Dermis microvascular lymphatic vessel endothelial cell (primary cell): Measurements from ENCODE around the gene ZBTB22. TPM values are rescaled to one million over a fixed set of nuclear protein-coding genes. Genes with fewer than 3 reads are reported as not detected.
"Not testable (repeated sequence)": the region's sequence is repeated elsewhere in the genome, so short reads cannot be mapped to it uniquely, and the experiment has no call there.

Experiments
- DNase-seq, 2 donors: peaks; one replicate each; pipeline versions ENCODE4 v3.0.0 to v3.0.0-alpha.2; 2010; ENCODE audit warnings: low read depth in 2 of 2
- total RNA-seq: library from RNA; depleted of rRNA; stranded (reverse); fragments of >200 nt; gene quantifications from 2 replicates; pipeline ENCODE4 v1.2.1, GENCODE V29; 2014

ZBTB22 gene
- total RNA-seq, 1 donor from 2014 or later: 10.9 TPM

- peak; percentile 87 to 94 for DNase-seq
These were observed 18.2 kb downstream of the ZBTB22 start for GRCh38 chr6:33299237-33299944.

- DNase-seq: peak in 1 of 2 donors; percentile 70
These were observed 18.7 kb downstream of the ZBTB22 start, which contains the start of gene RGL2 for GRCh38 chr6:33298773-33299236. TSS of gene RGL2 (minus strand) at chr6:33298942. CDS start at chr6:33298610, 332 bp downstream.

- DNase-seq: peak in 1 of 2 donors; percentile 63
These were observed 19.4 kb downstream of the ZBTB22 start for GRCh38 chr6:33297956-33298772.

GRCh38 chr6:33297406-33297955, 20.1 kb downstream of the ZBTB22 start:
- DNase-seq: no peak

GRCh38 chr6:33296797-33297405, 20.6 kb downstream of the ZBTB22 start:
- DNase-seq: no peak

- DNase-seq: no peak
These were observed 21.7 kb downstream of the ZBTB22 start for GRCh38 chr6:33295621-33296369.

- no peak for DNase-seq
These were observed 23.3 kb downstream of the ZBTB22 start for GRCh38 chr6:33294086-33294823.

GRCh38 chr6:33292996-33293682, 24.4 kb downstream of the ZBTB22 start:
- DNase-seq: no peak

- no peak for DNase-seq
These were observed 27.1 kb downstream of the ZBTB22 start for GRCh38 chr6:33290459-33290858.

GRCh38 chr6:33289784-33290315, 27.7 kb downstream of the ZBTB22 start:
- peak in 1 of 2 donors; percentile 16 for DNase-seq

- peak; percentile 80 to 90 for DNase-seq
These were observed 28.4 kb downstream of the ZBTB22 start, which contains the start of the genes PFDN6 and WDR46 for GRCh38 chr6:33288921-33289783. TSS of gene PFDN6 (plus strand) at chr6:33289601. CDS start at chr6:33289857, 256 bp downstream. TSS of gene WDR46 (minus strand) at chr6:33289239. CDS start at chr6:33289170, 69 bp downstream.

GRCh38 chr6:33288141-33288920, 29.2 kb downstream of the ZBTB22 start:
- DNase-seq: no peak

- no peak for DNase-seq
These were observed 30.3 kb downstream of the ZBTB22 start for GRCh38 chr6:33286946-33287914.

- not testable (repeated sequence) for DNase-seq
These were observed 32.3 kb downstream of the ZBTB22 start for GRCh38 chr6:33285214-33285613.

GRCh38 chr6:33280539-33280938, 37.0 kb downstream of the ZBTB22 start:
- DNase-seq: no peak

GRCh38 chr6:33279971-33280511, 37.5 kb downstream of the ZBTB22 start:
- DNase-seq: peak in 1 of 2 donors; percentile 79
